GM12872 (cell line): ENCODE measurements around the gene SMPDL3A.

Experiments used
- CTCF ChIP-seq: IDR thresholded peaks from 3 replicates; pipeline ENCODE4 v1.5.1; 2011; ENCODE audit warnings: low read depth, mild to moderate bottlenecking, low read length, moderate library complexity; ENCODE audit not compliant: insufficient read depth

The SMPDL3A gene

GRCh38 chr6:122809691-122810090, 20.6 kb downstream of the SMPDL3A start:
- TF ChIP-seq CTCF: no peak

GRCh38 chr6:122810189-122810588, 21.1 kb downstream of the SMPDL3A start:
- TF ChIP-seq CTCF: no peak

GRCh38 chr6:122817358-122817757, 28.3 kb downstream of the SMPDL3A start:
- no peak for TF ChIP-seq CTCF

- no peak for TF ChIP-seq CTCF
Measured at GRCh38 chr6:122817766-122818165, 28.7 kb downstream of the SMPDL3A start.

GRCh38 chr6:122818866-122819265, 29.8 kb downstream of the SMPDL3A start:
- no peak for TF ChIP-seq CTCF

- no peak for TF ChIP-seq CTCF
Measured at GRCh38 chr6:122821095-122821494, 32.0 kb downstream of the SMPDL3A start.

- TF ChIP-seq CTCF: no peak
Measured at GRCh38 chr6:122825163-122825562, 36.1 kb downstream of the SMPDL3A start.

- no peak for TF ChIP-seq CTCF
Measured at GRCh38 chr6:122829456-122829855, 40.4 kb downstream of the SMPDL3A start.
